HepG2 (cell line): ENCODE measurements around the gene SPRED3.

ENCODE experiments used
- CBX1 ChIP-seq: IDR thresholded peaks from one replicate; pipeline ENCODE4 v1.6.1; 2016; ENCODE audit warnings: antibody characterized with exemption, low read depth
- EP300 ChIP-seq, 3 experiments: sonication (generic) in 1 of 3; formaldehyde crosslinking in 1 of 3; IDR thresholded peaks; 2 replicates each; pipeline versions ENCODE4 v1.5.1 to v1.6.1; 2011 to 2020; ENCODE audit warnings: low read depth in 2 of 3, low read length in 2 of 3, borderline replicate concordance in 1 of 3, improper control_type of control experiment in 1 of 3, mild to moderate bottlenecking in 1 of 3, missing genetic modification reagents in 1 of 3, moderate library complexity in 1 of 3
- HIVEP1 ChIP-seq: sonication (generic); formaldehyde crosslinking; IDR thresholded peaks from 2 replicates; pipeline ENCODE4 v1.4.0; 2020; ENCODE audit warnings: mild to moderate bottlenecking, missing genetic modification reagents
- MAFK ChIP-seq, 2 experiments: IDR thresholded peaks in 1 of 2; conservative IDR thresholded peaks in 1 of 2; 2 replicates each; pipeline ENCODE4 v1.6.1; 2011; ENCODE audit warnings: improper control_type of control experiment in 2 of 2, low read length in 2 of 2
- MXD4 ChIP-seq: IDR thresholded peaks from 2 replicates; pipeline ENCODE4 v1.6.1; 2016; ENCODE audit warnings: mild to moderate bottlenecking, missing biosample characterization, missing genetic modification reagents
- MYNN ChIP-seq: sonication (generic); formaldehyde crosslinking; IDR thresholded peaks from 2 replicates; pipeline ENCODE4 v1.4.0; 2020; ENCODE audit warnings: mild to moderate bottlenecking, low read depth, missing genetic modification reagents
- PCBP2 ChIP-seq: fragments of 200-400 bp; formaldehyde crosslinking; optimal IDR thresholded peaks from 2 replicates; pipeline ENCODE3; 2018; ENCODE audit warnings: low read length, low read depth; ENCODE audit not compliant: poor library complexity, severe bottlenecking
- THRA ChIP-seq: sonication (generic); formaldehyde crosslinking; IDR thresholded peaks from 2 replicates; pipeline ENCODE4 v1.4.0; 2020; ENCODE audit warnings: missing genetic modification reagents, borderline replicate concordance
- ZNF768 ChIP-seq: sonication (generic); formaldehyde crosslinking; IDR thresholded peaks from 2 replicates; pipeline ENCODE4 v1.4.0; 2020; ENCODE audit warnings: missing genetic modification reagents
- TF ChIP-seq, protein P1 (sequence below): sonication (generic); formaldehyde crosslinking; conservative IDR thresholded peaks from 2 replicates; pipeline ENCODE4 v1.4.0; 2020; ENCODE audit warnings: missing genetic modification reagents

- TF ChIP-seq, protein P1, sequence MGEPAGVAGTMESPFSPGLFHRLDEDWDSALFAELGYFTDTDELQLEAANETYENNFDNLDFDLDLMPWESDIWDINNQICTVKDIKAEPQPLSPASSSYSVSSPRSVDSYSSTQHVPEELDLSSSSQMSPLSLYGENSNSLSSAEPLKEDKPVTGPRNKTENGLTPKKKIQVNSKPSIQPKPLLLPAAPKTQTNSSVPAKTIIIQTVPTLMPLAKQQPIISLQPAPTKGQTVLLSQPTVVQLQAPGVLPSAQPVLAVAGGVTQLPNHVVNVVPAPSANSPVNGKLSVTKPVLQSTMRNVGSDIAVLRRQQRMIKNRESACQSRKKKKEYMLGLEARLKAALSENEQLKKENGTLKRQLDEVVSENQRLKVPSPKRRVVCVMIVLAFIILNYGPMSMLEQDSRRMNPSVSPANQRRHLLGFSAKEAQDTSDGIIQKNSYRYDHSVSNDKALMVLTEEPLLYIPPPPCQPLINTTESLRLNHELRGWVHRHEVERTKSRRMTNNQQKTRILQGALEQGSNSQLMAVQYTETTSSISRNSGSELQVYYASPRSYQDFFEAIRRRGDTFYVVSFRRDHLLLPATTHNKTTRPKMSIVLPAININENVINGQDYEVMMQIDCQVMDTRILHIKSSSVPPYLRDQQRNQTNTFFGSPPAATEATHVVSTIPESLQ (CRISPR knock-in tag): no peak
- TF ChIP-seq PCBP2: no peak
- TF ChIP-seq HIVEP1 (CRISPR knock-in tag): no peak
- TF ChIP-seq MAFK (conservative IDR thresholded peaks at IDR 0.05 in 1 of 2, IDR thresholded peaks at IDR 0.05 in 1 of 2; ENCODE audit: low read length in 2 of 2): no peak
- TF ChIP-seq ZNF768 (CRISPR knock-in tag): no peak
- TF ChIP-seq CBX1: no peak
- TF ChIP-seq THRA: no peak
- TF ChIP-seq MXD4 (CRISPR knock-in tag): no peak
- no peak for TF ChIP-seq EP300 (IDR thresholded peaks at IDR 0.05; ENCODE audit: low read depth in 2 of 2, low read length in 2 of 2)
- no peak for TF ChIP-seq EP300 (CRISPR knock-in tag; IDR thresholded peaks at IDR 0.05; ENCODE audit: borderline replicate concordance)
- no peak for TF ChIP-seq MYNN (CRISPR knock-in tag)
Observed at GRCh38 chr19:38437295-38437694, 48.8 kb downstream of the SPRED3 start.
